Mucosa of descending colon (tissue), 3 donors: ENCODE measurements around the gene VAMP5. TPM values are rescaled to one million over a fixed set of nuclear protein-coding genes. Genes with fewer than 3 reads are reported as not detected.
"Not testable (repeated sequence)": the region's sequence is repeated elsewhere in the genome, so short reads cannot be mapped to it uniquely, and the experiment has no call there.

Experiments
- ATAC-seq: fragments of 200-7000 bp; cut with Tn5 transposase; one replicate; pipeline ENCODE4 v1.9.1; 2020; ENCODE audit warnings: mild to moderate bottlenecking, moderate library complexity
- DNase-seq, 3 donors: peaks; one replicate each; pipeline ENCODE4 v3.0.0-alpha.2; 2020
- H3K36me3 ChIP-seq: fragments of 200-600 bp; one replicate; pipeline ENCODE4 v1.8.0; 2021; ENCODE audit warnings: low read depth, mild to moderate bottlenecking
- H3K4me1 ChIP-seq: fragments of 200-600 bp; one replicate; pipeline ENCODE4 v1.8.0; 2021; ENCODE audit warnings: low read depth, mild to moderate bottlenecking
- H3K4me3 ChIP-seq: fragments of 200-600 bp; one replicate; pipeline ENCODE4 v1.8.0; 2021; ENCODE audit warnings: mild to moderate bottlenecking
- H3K9me3 ChIP-seq: fragments of 200-600 bp; one replicate; pipeline ENCODE4 v1.8.0; 2021; ENCODE audit warnings: mild to moderate bottlenecking
- intact Hi-C, 2 donors: fragments of 100-400 bp; cut with DNase I in 1 of 2; cut with micrococcal nuclease in 1 of 2; formaldehyde crosslinking; loops; one replicate each; pipeline versions ENCODE4 v1.11.0 to v1.11.1; 2022; cut with DNase I, micrococcal nuclease
- total RNA-seq, 3 donors: library from RNA; stranded (reverse); fragmentation: NEBNext Ultra II Directional in 2 of 3; extraction: Animal tissue kit (Norgen Biotek cat#: 25700) in 2 of 3; gene quantifications; one replicate each; pipeline versions ENCODE4 v1.2.1 to v1.2.4, GENCODE V29; 2021 to 2023
- TF ChIP-seq, protein P1 (sequence below): fragments of 200-600 bp; IDR thresholded peaks from one replicate; pipeline ENCODE4 v1.8.0; 2022; ENCODE audit warnings: antibody characterized with exemption, mild to moderate bottlenecking
- donor health status: DM: no; HTN: no; CAD: no; lungs with moderate emphysema.
- donor health status: DM: no; HTN: no; CAD: no.
- donor health status: DM: no; HTN: yes; CAD: no.

VAMP5 gene
- total RNA-seq, 3 donors from 2014 or later: 10.8 to 39.3 (median 28.3) TPM

DNA sequence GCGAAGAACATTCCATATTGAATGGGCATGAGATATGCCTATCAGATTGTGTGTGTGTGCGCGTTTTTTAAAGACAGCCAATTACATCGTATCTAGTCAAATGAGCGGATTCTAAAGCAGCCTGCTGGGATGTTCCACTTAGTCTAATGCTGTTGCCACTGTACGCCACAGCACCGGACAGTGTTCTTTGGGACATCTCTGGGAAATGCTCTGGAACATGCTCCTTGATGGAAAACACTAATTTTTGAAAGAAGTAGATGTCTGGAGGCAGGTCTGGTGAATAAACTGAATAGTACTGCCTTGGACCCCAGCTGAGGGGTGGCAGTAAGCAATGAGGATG, 21.9 kb downstream of the VAMP5 start:
- DNase-seq (no peak), ATAC-seq (no peak)
- Histone ChIP-seq H3K36me3 (no peaks in the 10 kb centered on the region), H3K9me3 (no peaks in the 10 kb centered on the region), H3K4me1 (peaks cover 26% of the 10 kb centered on the region), H3K4me3 (no peak overlapping the region)
- TF ChIP-seq, protein P1, sequence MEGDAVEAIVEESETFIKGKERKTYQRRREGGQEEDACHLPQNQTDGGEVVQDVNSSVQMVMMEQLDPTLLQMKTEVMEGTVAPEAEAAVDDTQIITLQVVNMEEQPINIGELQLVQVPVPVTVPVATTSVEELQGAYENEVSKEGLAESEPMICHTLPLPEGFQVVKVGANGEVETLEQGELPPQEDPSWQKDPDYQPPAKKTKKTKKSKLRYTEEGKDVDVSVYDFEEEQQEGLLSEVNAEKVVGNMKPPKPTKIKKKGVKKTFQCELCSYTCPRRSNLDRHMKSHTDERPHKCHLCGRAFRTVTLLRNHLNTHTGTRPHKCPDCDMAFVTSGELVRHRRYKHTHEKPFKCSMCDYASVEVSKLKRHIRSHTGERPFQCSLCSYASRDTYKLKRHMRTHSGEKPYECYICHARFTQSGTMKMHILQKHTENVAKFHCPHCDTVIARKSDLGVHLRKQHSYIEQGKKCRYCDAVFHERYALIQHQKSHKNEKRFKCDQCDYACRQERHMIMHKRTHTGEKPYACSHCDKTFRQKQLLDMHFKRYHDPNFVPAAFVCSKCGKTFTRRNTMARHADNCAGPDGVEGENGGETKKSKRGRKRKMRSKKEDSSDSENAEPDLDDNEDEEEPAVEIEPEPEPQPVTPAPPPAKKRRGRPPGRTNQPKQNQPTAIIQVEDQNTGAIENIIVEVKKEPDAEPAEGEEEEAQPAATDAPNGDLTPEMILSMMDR: no peak
- intact Hi-C loops: no loop called here

GRCh38 chr2:85607268-85608215, 23.3 kb downstream of the VAMP5 start:
- no peak overlapping the region for H3K4me3 ChIP-seq
- intact Hi-C loops: no loop called here
- H3K36me3 ChIP-seq: no peaks in the 10 kb centered on the region
- TF ChIP-seq, protein P1: no peak
- DNase-seq (no peak), ATAC-seq (no peak)
- peaks cover 20% of the 10 kb centered on the region for H3K4me1 ChIP-seq
- H3K9me3 ChIP-seq: no peaks in the 10 kb centered on the region

GRCh38 chr2:85611217-85611704, 27.0 kb downstream of the VAMP5 start:
- TF ChIP-seq, protein P1: no peak
- H3K4me3 ChIP-seq: peak overlapping the region; percentile 73
- intact Hi-C loops: no loop called here
- H3K4me1 ChIP-seq: peaks cover 8% of the 10 kb centered on the region
- DNase-seq: no peak
- no peaks in the 10 kb centered on the region for H3K36me3 ChIP-seq
- peak; percentile 63 for ATAC-seq
- H3K9me3 ChIP-seq: no peaks in the 10 kb centered on the region

DNA sequence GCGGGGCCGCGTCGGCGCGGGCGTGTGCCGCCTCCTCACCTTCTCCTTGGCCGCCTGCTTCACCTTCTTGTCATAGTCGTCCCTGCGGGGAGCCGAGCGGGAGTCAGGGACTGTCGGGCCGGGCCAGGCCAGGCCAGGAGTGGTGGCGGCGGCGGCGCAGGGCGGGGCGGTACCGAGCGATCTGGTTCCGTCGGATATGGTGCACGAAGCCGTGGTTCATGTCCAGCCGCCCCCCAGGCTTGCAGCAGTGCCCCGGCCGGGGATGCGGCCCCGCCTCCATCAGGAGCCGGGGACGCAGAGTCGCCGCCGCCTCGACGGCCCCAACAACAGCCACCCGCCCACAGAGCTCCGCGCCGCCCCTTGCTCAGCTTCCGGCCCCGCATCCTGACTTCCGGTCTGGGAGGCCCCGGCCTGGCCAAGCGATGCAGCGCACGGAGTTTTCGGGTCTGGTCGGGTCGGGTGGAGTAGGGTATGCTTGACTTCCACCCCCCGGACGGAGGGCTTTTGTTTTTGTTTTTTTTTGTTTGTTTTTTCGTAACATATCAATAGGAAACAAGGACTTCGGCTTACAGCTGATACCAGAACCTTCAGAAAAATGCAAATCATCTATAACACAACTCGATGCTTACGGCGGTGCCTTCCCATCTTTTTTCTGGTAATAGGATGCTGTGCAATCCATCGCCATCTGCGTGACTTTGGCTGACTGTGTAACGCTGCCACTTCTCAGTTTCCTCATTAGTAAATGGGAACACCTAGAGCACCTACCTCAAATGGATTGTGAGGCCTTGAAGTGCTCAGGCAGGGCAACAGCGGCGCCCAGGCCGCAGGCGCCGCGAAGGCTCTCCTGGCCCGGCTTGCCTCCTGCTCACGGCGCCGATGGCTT, 27.7 kb downstream of the VAMP5 start, which contains the start of gene C2orf68:
Gene C2orf68, minus strand, starts transcription at position 362 of the 883 bp plus-strand sequence. Its CDS starts 82 bp downstream, at position 280.
- peaks cover 10% of the 10 kb centered on the region for H3K4me1 ChIP-seq
- ATAC-seq: peak; percentile 90
- peak; percentile 93 to 95 (median 94) for DNase-seq
- TF ChIP-seq, protein P1: no peak
- peak within 1 kb of the TSS; percentile 73 for H3K4me3 ChIP-seq
- intact Hi-C loops: no loop called here
- H3K9me3 ChIP-seq: no peaks in the 10 kb centered on the region
- H3K36me3 ChIP-seq: no peaks in the 10 kb centered on the region

- no peak for DNase-seq
- ATAC-seq: no peak
These were observed 29.7 kb downstream of the VAMP5 start for GRCh38 chr2:85613717-85614515.

DNA sequence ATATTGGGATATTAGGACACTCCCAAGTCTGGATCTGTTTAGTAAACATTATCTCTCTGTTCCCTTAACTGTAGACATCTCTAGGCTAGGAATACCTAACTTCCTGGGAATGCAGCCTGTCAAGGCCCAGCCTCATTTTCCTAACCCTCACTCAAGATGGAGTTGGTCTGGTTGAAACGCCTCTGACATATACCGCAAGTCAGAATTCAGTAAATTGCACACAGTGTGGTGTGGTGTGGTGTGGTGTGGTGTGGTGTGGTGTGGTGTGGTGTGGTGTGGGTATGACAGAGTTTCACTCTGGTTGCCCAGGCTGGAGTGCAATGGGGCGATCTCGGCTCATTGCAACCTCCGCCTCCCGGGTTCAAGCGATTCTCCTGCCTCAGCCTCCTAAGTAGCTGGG, 30.5 kb downstream of the VAMP5 start:
- ATAC-seq, intact Hi-C loops, DNase-seq, H3K4me3 ChIP-seq, H3K9me3 ChIP-seq, H3K36me3 ChIP-seq: not testable (repeated sequence)
- H3K4me1 ChIP-seq: peaks cover 29% of the 10 kb centered on the region

More at GRCh38 chr2:85613717-85614515, 29.7 kb downstream of the VAMP5 start:
- peaks cover 28% of the 10 kb centered on the region for H3K4me1 ChIP-seq
- no peak overlapping the region for H3K4me3 ChIP-seq
- TF ChIP-seq, protein P1: no peak
- intact Hi-C loops: no loop called here
- H3K36me3 ChIP-seq: no peaks in the 10 kb centered on the region
- H3K9me3 ChIP-seq: no peaks in the 10 kb centered on the region
